IMR-90 (cell line): ENCODE results near the gene TMBIM1. TPM values are rescaled to one million over a fixed set of nuclear protein-coding genes. Genes with fewer than 3 reads are reported as not detected.

Experiments used
- ATAC-seq: fragments of 200-7000 bp; cut with Tn5 transposase; 2 replicates; pipeline ENCODE4 v1.9.1; 2020; ENCODE audit warnings: low read depth, mild to moderate bottlenecking, moderate library complexity
- BruUV-seq: library from RNA; stranded (reverse); fragments of 400-500 nt; replicated peaks from 2 replicates; lab custom pipeline; 2021; lab: Mats Ljungman, UMichigan
- CTCF ChIA-PET: fragments of 300-600 bp; formaldehyde crosslinking; extraction: SDS; loops from one replicate; lab custom pipeline; 2021; ENCODE audit warnings: antibody characterized with exemption; lab: Yijun Ruan, JAX
- POLR2A ChIA-PET: fragments of 300-600 bp; sonication (Branson Sonifier 250); formaldehyde crosslinking; loops from one replicate; lab custom pipeline; 2022; ENCODE audit warnings: antibody characterized with exemption; ENCODE audit not compliant: unreplicated experiment; lab: Charles Lee
- DNase-seq: peaks from one replicate; pipeline ENCODE4 v3.0.0; 2013
- H2AFZ ChIP-seq: replicated peaks from 2 replicates; pipeline ENCODE3; 2013; ENCODE audit warnings: low read length, mild to moderate bottlenecking; ENCODE audit not compliant: poor library complexity
- H2AK5ac ChIP-seq: 2 replicates; pipeline ENCODE4 v1.6.1; 2013; ENCODE audit warnings: low read depth, low read length, inconsistent platforms
- H2AK9ac ChIP-seq: replicated peaks from 2 replicates; pipeline ENCODE3; 2013; ENCODE audit warnings: mild to moderate bottlenecking, low read depth, low read length, moderate library complexity; ENCODE audit not compliant: poor library complexity
- H2BK120ac ChIP-seq: 2 replicates; pipeline ENCODE4 v1.6.1; 2013; ENCODE audit warnings: low read depth, low read length, inconsistent platforms
- H2BK15ac ChIP-seq: 3 replicates; pipeline ENCODE4 v1.6.1; 2013; ENCODE audit warnings: low read depth, low read length, inconsistent platforms
- H2BK20ac ChIP-seq: 2 replicates; pipeline ENCODE4 v1.6.1; 2013; ENCODE audit warnings: low read depth, mild to moderate bottlenecking, inconsistent platforms, low read length, moderate library complexity
- H2BK5ac ChIP-seq: 2 replicates; pipeline ENCODE4 v1.6.1; 2013; ENCODE audit warnings: mild to moderate bottlenecking, low read depth, low read length, inconsistent platforms; ENCODE audit not compliant: poor library complexity, severe bottlenecking
- H3K14ac ChIP-seq: replicated peaks from 2 replicates; pipeline ENCODE4 v1.6.1; 2013; ENCODE audit warnings: low read depth, low read length, inconsistent platforms
- H3K18ac ChIP-seq: 2 replicates; pipeline ENCODE4 v1.6.1; 2013; ENCODE audit warnings: low read depth, low read length, control low read depth
- H3K23ac ChIP-seq: 2 replicates; pipeline ENCODE4 v1.6.1; 2013; ENCODE audit warnings: low read depth, low read length, inconsistent platforms
- H3K27ac ChIP-seq: 2 replicates; pipeline ENCODE4 v1.5.1; 2013; ENCODE audit warnings: mild to moderate bottlenecking, control low read depth, low read length; ENCODE audit not compliant: insufficient read depth
- H3K27me3 ChIP-seq: 2 replicates; pipeline ENCODE4 v1.6.1; 2013; ENCODE audit warnings: low read length; ENCODE audit not compliant: control insufficient read depth, insufficient read depth
- H3K36me3 ChIP-seq: 2 replicates; pipeline ENCODE4 v1.6.1; 2013; ENCODE audit warnings: low read length, mixed read lengths; ENCODE audit not compliant: control insufficient read depth, insufficient read depth
- H3K4ac ChIP-seq: 2 replicates; pipeline ENCODE4 v1.6.1; 2013; ENCODE audit warnings: low read depth, low read length, inconsistent platforms
- H3K4me1 ChIP-seq: 2 replicates; pipeline ENCODE4 v1.6.1; 2013; ENCODE audit warnings: low read length, mixed read lengths; ENCODE audit not compliant: control insufficient read depth, insufficient read depth
- H3K4me2 ChIP-seq: 2 replicates; pipeline ENCODE4 v1.6.1; 2013; ENCODE audit warnings: low read depth, mild to moderate bottlenecking, control low read depth, low read length, moderate library complexity
- H3K4me3 ChIP-seq: 2 replicates; pipeline ENCODE4 v1.5.1; 2013; ENCODE audit warnings: low read depth, mild to moderate bottlenecking, control low read depth, low read length, moderate library complexity; ENCODE audit not compliant: insufficient read depth
- H3K56ac ChIP-seq: 2 replicates; pipeline ENCODE4 v1.6.1; 2013; ENCODE audit warnings: low read length, inconsistent platforms; ENCODE audit not compliant: insufficient read depth; ENCODE audit errors: extremely low read depth
- H3K79me1 ChIP-seq, 2 experiments: 2 replicates each; pipeline ENCODE4 v1.6.1; 2013; ENCODE audit warnings: low read length in 2 of 2, inconsistent platforms in 1 of 2, low read depth in 1 of 2
- H3K9ac ChIP-seq: 2 replicates; pipeline ENCODE4 v1.6.1; 2013; ENCODE audit warnings: low read depth, low read length, control low read depth
- H3K9me1 ChIP-seq: 2 replicates; pipeline ENCODE4 v1.6.1; 2013; ENCODE audit warnings: low read length, inconsistent platforms; ENCODE audit not compliant: insufficient read depth
- H3K9me3 ChIP-seq: 2 replicates; pipeline ENCODE4 v1.6.1; 2013; ENCODE audit warnings: low read length; ENCODE audit not compliant: control insufficient read depth, insufficient read depth
- H4K20me1 ChIP-seq: 2 replicates; pipeline ENCODE4 v1.6.1; 2013; ENCODE audit warnings: low read length, inconsistent platforms; ENCODE audit not compliant: insufficient read depth
- H4K5ac ChIP-seq: 2 replicates; pipeline ENCODE4 v1.6.1; 2013; ENCODE audit warnings: mild to moderate bottlenecking, low read depth, low read length, control low read depth
- H4K8ac ChIP-seq, 2 experiments: 2 replicates each; pipeline ENCODE4 v1.6.1; 2013; ENCODE audit warnings: low read depth in 2 of 2, low read length in 2 of 2, control low read depth in 1 of 2, inconsistent platforms in 1 of 2
- H4K91ac ChIP-seq: 2 replicates; pipeline ENCODE4 v1.6.1; 2013; ENCODE audit warnings: low read depth, low read length, inconsistent platforms; ENCODE audit not compliant: insufficient read depth
- CHD1 ChIP-seq: IDR thresholded peaks from 2 replicates; pipeline ENCODE4 v1.6.1; 2012; ENCODE audit warnings: low read depth, low read length, improper control_type of control experiment
- ELK1 ChIP-seq: fragments of 150-350 bp; IDR thresholded peaks from 2 replicates; pipeline ENCODE4 v1.6.1; 2016; ENCODE audit warnings: low read depth, mild to moderate bottlenecking, low read length, moderate library complexity, borderline replicate concordance
- MAFK ChIP-seq: IDR thresholded peaks from 2 replicates; pipeline ENCODE4 v1.6.1; 2012; ENCODE audit warnings: low read depth, low read length, improper control_type of control experiment
- MAZ ChIP-seq: IDR thresholded peaks from 2 replicates; pipeline ENCODE4 v1.6.1; 2012; ENCODE audit warnings: low read depth, mild to moderate bottlenecking, low read length, improper control_type of control experiment, moderate library complexity, borderline replicate concordance
- MXI1 ChIP-seq: IDR thresholded peaks from 2 replicates; pipeline ENCODE4 v1.6.1; 2012; ENCODE audit warnings: low read depth, mild to moderate bottlenecking, low read length, moderate library complexity, borderline replicate concordance
- RCOR1 ChIP-seq: IDR thresholded peaks from 2 replicates; pipeline ENCODE4 v1.6.1; 2012; ENCODE audit warnings: mild to moderate bottlenecking, low read length, improper control_type of control experiment; ENCODE audit not compliant: insufficient replicate concordance
- RFX5 ChIP-seq: IDR thresholded peaks from 2 replicates; pipeline ENCODE4 v1.8.0; 2012; ENCODE audit warnings: low read depth, mild to moderate bottlenecking, low read length, moderate library complexity
- WGBS, 2 experiments: methylation state at CpG; one replicate each; pipeline versions ENCODE4 v1.1.5 to v1.1.7; 2013; ENCODE audit warnings: missing lambda C conversion rate in 2 of 2; ENCODE audit not compliant: insufficient read length in 1 of 2; ENCODE audit errors: extremely low coverage in 2 of 2; 5-methylcytosine and 5-hydroxymethylcytosine counted together
- dilution Hi-C: fragments of 300-500 bp; cut with HindIII; formaldehyde crosslinking; loops from one replicate; pipeline ENCODE4 v1.14.3; 2018; ENCODE audit warnings: low sequenced_read_pairs; ENCODE audit not compliant: unreplicated experiment
- in situ Hi-C: fragments of 300-500 bp; cut with MboI; formaldehyde crosslinking; loops from 3 replicates; pipeline ENCODE4 v1.14.3; 2019; ENCODE audit warnings: low sequenced_read_pairs, inconsistent platforms, mixed read lengths
- intact Hi-C: fragments of 100-400 bp; cut with micrococcal nuclease; formaldehyde crosslinking; loops from 2 replicates; pipeline ENCODE4 v1.10.0; 2022
- polyA plus RNA-seq, 3 experiments: library from polyadenylated mRNA; depleted of rRNA; stranded (reverse); fragments of >200 nt; gene quantifications; 2 replicates each; pipeline ENCODE4 v1.2.3, GENCODE V29; 2012; ENCODE audit warnings: low replicate concordance in 1 of 3
- total RNA-seq: library from RNA; depleted of rRNA; stranded (reverse); fragments of >200 nt; gene quantifications from 2 replicates; pipeline ENCODE4 v1.2.3, GENCODE V29; 2012

TMBIM1 gene
- total and polyA plus RNA-seq, 2 of the 4 experiments (the other 2 are of a cell fraction): 84.6 to 102 TPM

- no peak for ATAC-seq
- no peak overlapping the region for H2BK15ac ChIP-seq
Observed at GRCh38 chr2:218235017-218235416, 57.3 kb downstream of the TMBIM1 start.

More at GRCh38 chr2:218235017-218235416, 57.3 kb downstream of the TMBIM1 start:
- WGBS, 2 experiments: no CpG with 5 or more reads among the region's 2 CpGs
- no peak overlapping the region for H3K14ac ChIP-seq
- dilution Hi-C loops (no loop called here), in situ Hi-C loops (no loop called here), intact Hi-C loops (no loop called here)
- peaks cover 2% of the 10 kb centered on the region; the same call in 1 of the 2 replicates for H3K4me1 ChIP-seq
- H2AK9ac ChIP-seq: no peak overlapping the region
- no peak overlapping the region for H3K4me3 ChIP-seq
- H3K56ac ChIP-seq: no peak overlapping the region
- no peak overlapping the region for H4K5ac ChIP-seq
- H3K9me1 ChIP-seq: peaks cover 5% of the 10 kb centered on the region
- no peak overlapping the region for H3K23ac ChIP-seq
- H3K9ac ChIP-seq: no peak overlapping the region
- no peak overlapping the region for H2AFZ ChIP-seq
- peaks cover 75% of the 10 kb centered on the region for H3K36me3 ChIP-seq
- no peak overlapping the region for H2BK5ac ChIP-seq
- no peak overlapping the region for H2BK120ac ChIP-seq
- no peak overlapping the region for H3K18ac ChIP-seq
- H2BK20ac ChIP-seq: no peak overlapping the region
- H4K8ac ChIP-seq: no peak overlapping the region
- H4K91ac ChIP-seq: no peak overlapping the region
- no peak overlapping the region for H3K4ac ChIP-seq
- peaks cover 42 to 56% of the 10 kb centered on the region in 2 experiments for H3K79me1 ChIP-seq
- no peak overlapping the region for H3K27ac ChIP-seq
- no peaks in the 10 kb centered on the region for H3K27me3 ChIP-seq
- BruUV-seq: no TSS peak
- peaks cover 6% of the 10 kb centered on the region; the same call in 1 of the 2 replicates for H4K20me1 ChIP-seq
- H2AK5ac ChIP-seq: no peak overlapping the region
- no peaks in the 10 kb centered on the region for H3K9me3 ChIP-seq
- TF ChIP-seq RCOR1 (no peak), MAFK (no peak), MXI1 (no peak), RFX5 (no peak), CHD1 (no peak), MAZ (no peak), ELK1 (no peak)
- H3K4me2 ChIP-seq: no peak overlapping the region
- no peak for DNase-seq
- POLR2A ChIA-PET: no interaction called here
- CTCF ChIA-PET: no interaction called here
